Activated CD8-positive, alpha-beta memory T cell treated with anti-CD3 and anti-CD28 coated beads for 1 hour (primary cell): ENCODE data around the gene CD4.

ENCODE experiments used
- DNase-seq, 2 donors: peaks; one replicate each; pipeline ENCODE4 v3.0.0-alpha.2; 2020; ENCODE audit warnings: low read depth in 1 of 2; ENCODE audit errors: extremely low read depth in 1 of 2

The CD4 gene

GRCh38 chr12:6827437-6827911 lies 38.1 kb downstream of the CD4 start:
- DNase-seq = no peak

- DNase-seq = no peak
Observed at GRCh38 chr12:6827982-6828780, 38.9 kb downstream of the CD4 start, which contains the start of gene P3H3. TSS of gene P3H3 (plus strand) at chr12:6828407. CDS start at chr12:6828441, 34 bp downstream.

GRCh38 chr12:6828781-6829535 lies 39.6 kb downstream of the CD4 start:
- DNase-seq = no peak

- DNase-seq = no peak
Observed at GRCh38 chr12:6829536-6830220, 40.4 kb downstream of the CD4 start.

- no peak for DNase-seq
Observed at GRCh38 chr12:6830286-6830890, 41.1 kb downstream of the CD4 start.

- no peak for DNase-seq
Observed at GRCh38 chr12:6830999-6831398, 41.7 kb downstream of the CD4 start.

GRCh38 chr12:6831450-6831995 lies 42.2 kb downstream of the CD4 start:
- DNase-seq = no peak

GRCh38 chr12:6832125-6832524 lies 42.8 kb downstream of the CD4 start:
- no peak for DNase-seq

GRCh38 chr12:6833189-6833890 lies 44.0 kb downstream of the CD4 start:
- no peak for DNase-seq

- no peak for DNase-seq
Observed at GRCh38 chr12:6834254-6834653, 44.9 kb downstream of the CD4 start.

- no peak for DNase-seq
Observed at GRCh38 chr12:6834873-6835272, 45.5 kb downstream of the CD4 start.

- DNase-seq = no peak
Observed at GRCh38 chr12:6836851-6837250, 47.5 kb downstream of the CD4 start.

GRCh38 chr12:6837370-6838060 lies 48.2 kb downstream of the CD4 start:
- DNase-seq = no peak

GRCh38 chr12:6838854-6839253 lies 49.5 kb downstream of the CD4 start:
- DNase-seq = no peak

GRCh38 chr12:6839482-6840201 lies 50.3 kb downstream of the CD4 start:
- no peak for DNase-seq

GRCh38 chr12:6840330-6840729 lies 51.0 kb downstream of the CD4 start:
- no peak for DNase-seq

GRCh38 chr12:6840761-6841515 lies 51.6 kb downstream of the CD4 start, which contains the start of gene GNB3:
TSS of gene GNB3 (plus strand) at chr12:6840925. CDS start at chr12:6841288, 363 bp downstream.
- no peak for DNase-seq

- DNase-seq = no peak
Observed at GRCh38 chr12:6842075-6842474, 52.7 kb downstream of the CD4 start.
